ENCODE measurements around the gene TEX38. TPM values are rescaled to one million over a fixed set of nuclear protein-coding genes. Genes with fewer than 3 reads are reported as not detected.

The TEX38 gene
- total and polyA plus RNA-seq, 10 of the 15 experiments (the other 5 are each of a cell fraction or from before 2014, with no cell fraction given): 0.07 to 0.32 (median 0.15) TPM; not detected in 7

GRCh38 chr1:46630719-46631118 lies 40.9 kb upstream of the TEX38 start:
- intact Hi-C loops (cut with micrococcal nuclease; ENCODE audit: unreplicated experiment) (no loop called here), in situ Hi-C loops (cut with MboI) (no loop called here)
- FAIRE-seq (no peak), ATAC-seq (no peak), DNase-seq (ENCODE audit: low read depth, low spot score) (no peak)
- 98% methylated on average over 2 of the region's 2 CpGs for WGBS (ENCODE audit: insufficient coverage, insufficient replicate concordance, low lambda C conversion rate, missing lambda C conversion rate)
- no peak overlapping the region for H3K4me3 ChIP-seq
- no peak overlapping the region for H3K9ac ChIP-seq (ENCODE audit: control insufficient read depth, insufficient read depth, low read length)
- H4K20me1 ChIP-seq (ENCODE audit: control insufficient read depth, insufficient read depth): no peaks in the 10 kb centered on the region
- H3K79me2 ChIP-seq (ENCODE audit: control insufficient read depth, insufficient read depth, low read length): no peaks in the 10 kb centered on the region
- H2AFZ ChIP-seq (ENCODE audit: control insufficient read depth, low read depth, low read length): no peak overlapping the region
- SMC1A ChIA-PET (ENCODE audit: uncharacterized antibody, unreplicated experiment): interaction anchor here (1.0 to 1.5 kb wide), 3 partner anchors 12 to 94 kb away, joined by 3 to 4 read pairs (median 4); partner anchors contain the start of gene MOB3C
- no TSS peak for BruUV-seq (replicated peaks)
- POLR2A ChIA-PET: no interaction called here
- CTCF ChIA-PET: interaction anchor here (0.9 to 1.4 kb wide), 3 partner anchors 8 to 96 kb away, joined by 3 to 4 read pairs (median 3); no protein-coding TSS in a partner anchor
- no peak overlapping the region for H3K4me2 ChIP-seq (ENCODE audit: control insufficient read depth, insufficient read depth)
- no peak overlapping the region for H3K27ac ChIP-seq (ENCODE audit: control insufficient read depth, insufficient read depth)
- no peaks in the 10 kb centered on the region for H3K27me3 ChIP-seq (replicated peaks in 1 of 2; ENCODE audit: control insufficient read depth in 2 of 2, insufficient read depth in 2 of 2, low read length in 1 of 2)
- no peaks in the 10 kb centered on the region for H3K4me1 ChIP-seq (ENCODE audit: control insufficient read depth, insufficient read depth, low read length)
- no peak for TF ChIP-seq STAT1 (conservative IDR thresholded peaks at IDR 0.05)
- TF ChIP-seq POLR2AphosphoS2 (IDR thresholded peaks at IDR 0.05; ENCODE audit: low read depth, low read length): no peak
- TF ChIP-seq NRF1 (conservative IDR thresholded peaks at IDR 0.05; ENCODE audit: low read depth, low read length): no peak
- TF ChIP-seq NBN (IDR thresholded peaks at IDR 0.05): no peak
- TF ChIP-seq SIN3A (IDR thresholded peaks at IDR 0.05; ENCODE audit: low read depth, low read length): no peak
- no peak for TF ChIP-seq E2F4 (IDR thresholded peaks at IDR 0.05; ENCODE audit: low read depth, low read length)
- TF ChIP-seq, protein P1, sequence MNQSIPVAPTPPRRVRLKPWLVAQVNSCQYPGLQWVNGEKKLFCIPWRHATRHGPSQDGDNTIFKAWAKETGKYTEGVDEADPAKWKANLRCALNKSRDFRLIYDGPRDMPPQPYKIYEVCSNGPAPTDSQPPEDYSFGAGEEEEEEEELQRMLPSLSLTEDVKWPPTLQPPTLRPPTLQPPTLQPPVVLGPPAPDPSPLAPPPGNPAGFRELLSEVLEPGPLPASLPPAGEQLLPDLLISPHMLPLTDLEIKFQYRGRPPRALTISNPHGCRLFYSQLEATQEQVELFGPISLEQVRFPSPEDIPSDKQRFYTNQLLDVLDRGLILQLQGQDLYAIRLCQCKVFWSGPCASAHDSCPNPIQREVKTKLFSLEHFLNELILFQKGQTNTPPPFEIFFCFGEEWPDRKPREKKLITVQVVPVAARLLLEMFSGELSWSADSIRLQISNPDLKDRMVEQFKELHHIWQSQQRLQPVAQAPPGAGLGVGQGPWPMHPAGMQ (IDR thresholded peaks at IDR 0.05; ENCODE audit: borderline replicate concordance): no peak
- TF ChIP-seq, protein P2, sequence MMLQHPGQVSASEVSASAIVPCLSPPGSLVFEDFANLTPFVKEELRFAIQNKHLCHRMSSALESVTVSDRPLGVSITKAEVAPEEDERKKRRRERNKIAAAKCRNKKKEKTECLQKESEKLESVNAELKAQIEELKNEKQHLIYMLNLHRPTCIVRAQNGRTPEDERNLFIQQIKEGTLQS (IDR thresholded peaks at IDR 0.05; ENCODE audit: borderline replicate concordance, extremely low read depth, low read depth, low read length): no peak
- no peak for TF ChIP-seq ATF2 (IDR thresholded peaks at IDR 0.05; ENCODE audit: low read length)
- no peak for TF ChIP-seq BACH1 (IDR thresholded peaks at IDR 0.05; ENCODE audit: borderline replicate concordance)
- no peaks in the 10 kb centered on the region for H3K9me3 ChIP-seq (replicated peaks; ENCODE audit: control insufficient read depth, insufficient read depth, low read length)
- H3K36me3 ChIP-seq (ENCODE audit: control insufficient read depth in 2 of 2, insufficient read depth in 2 of 2, low read length in 1 of 2): peaks cover 2 to 8% of the 10 kb centered on the region in 2 experiments
- RAD21 ChIA-PET (ENCODE audit: unreplicated experiment): interaction anchor here (0.6 to 0.7 kb wide), 2 partner anchors 8 to 74 kb away, joined by 3 read pairs; no protein-coding TSS in a partner anchor

Data from GM12878 (cell line).